ENCODE data around the gene RNF157. TPM values are rescaled to one million over a fixed set of nuclear protein-coding genes. Genes with fewer than 3 reads are reported as not detected.

RNF157 gene
- total and polyA plus RNA-seq, 2 of the 13 experiments (the other 11 are each of a cell fraction or from before 2014, with no cell fraction given), result 0.44 to 1.5 TPM

DNA sequence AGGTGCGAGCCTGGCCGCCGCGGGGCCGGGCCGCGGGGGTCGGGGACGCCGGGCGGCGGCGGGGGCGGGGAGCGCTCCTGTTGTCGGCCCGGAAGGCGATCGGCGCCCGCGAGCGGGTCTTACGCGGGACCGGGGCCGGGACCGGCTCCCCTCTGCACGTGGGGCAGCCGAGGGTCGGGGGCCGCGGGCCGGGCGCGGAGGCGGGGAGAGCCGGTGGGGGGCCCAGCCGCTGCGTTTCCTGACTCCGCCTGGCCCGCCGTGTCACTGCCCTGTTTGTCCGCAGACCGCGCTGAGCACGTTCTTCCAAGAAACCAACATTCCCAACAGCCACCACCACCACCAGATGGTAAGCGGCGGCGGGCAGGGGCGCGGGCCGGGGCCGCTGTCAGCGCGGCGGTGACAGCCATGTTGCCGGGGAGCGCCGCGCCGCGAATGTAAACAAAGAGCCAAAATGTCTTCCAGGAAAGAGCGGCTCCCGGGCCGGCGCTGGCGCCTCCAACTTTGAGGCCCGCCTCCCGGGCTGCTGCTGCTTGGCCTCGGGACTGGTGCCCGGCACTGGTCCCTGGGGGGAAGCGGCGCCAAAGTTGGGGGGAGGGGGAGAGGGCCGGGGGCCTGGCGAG lies 25.4 kb upstream of the RNF157 start (continued):
- TF ChIP-seq, protein P1, sequence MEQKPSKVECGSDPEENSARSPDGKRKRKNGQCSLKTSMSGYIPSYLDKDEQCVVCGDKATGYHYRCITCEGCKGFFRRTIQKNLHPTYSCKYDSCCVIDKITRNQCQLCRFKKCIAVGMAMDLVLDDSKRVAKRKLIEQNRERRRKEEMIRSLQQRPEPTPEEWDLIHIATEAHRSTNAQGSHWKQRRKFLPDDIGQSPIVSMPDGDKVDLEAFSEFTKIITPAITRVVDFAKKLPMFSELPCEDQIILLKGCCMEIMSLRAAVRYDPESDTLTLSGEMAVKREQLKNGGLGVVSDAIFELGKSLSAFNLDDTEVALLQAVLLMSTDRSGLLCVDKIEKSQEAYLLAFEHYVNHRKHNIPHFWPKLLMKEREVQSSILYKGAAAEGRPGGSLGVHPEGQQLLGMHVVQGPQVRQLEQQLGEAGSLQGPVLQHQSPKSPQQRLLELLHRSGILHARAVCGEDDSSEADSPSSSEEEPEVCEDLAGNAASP (CRISPR knock-in tag; IDR thresholded peaks at IDR 0.05; ENCODE audit: borderline replicate concordance), result 0 out of 2 replicates have a peak, but pooled peaks have one; percentile 7
- TF ChIP-seq, protein P2, sequence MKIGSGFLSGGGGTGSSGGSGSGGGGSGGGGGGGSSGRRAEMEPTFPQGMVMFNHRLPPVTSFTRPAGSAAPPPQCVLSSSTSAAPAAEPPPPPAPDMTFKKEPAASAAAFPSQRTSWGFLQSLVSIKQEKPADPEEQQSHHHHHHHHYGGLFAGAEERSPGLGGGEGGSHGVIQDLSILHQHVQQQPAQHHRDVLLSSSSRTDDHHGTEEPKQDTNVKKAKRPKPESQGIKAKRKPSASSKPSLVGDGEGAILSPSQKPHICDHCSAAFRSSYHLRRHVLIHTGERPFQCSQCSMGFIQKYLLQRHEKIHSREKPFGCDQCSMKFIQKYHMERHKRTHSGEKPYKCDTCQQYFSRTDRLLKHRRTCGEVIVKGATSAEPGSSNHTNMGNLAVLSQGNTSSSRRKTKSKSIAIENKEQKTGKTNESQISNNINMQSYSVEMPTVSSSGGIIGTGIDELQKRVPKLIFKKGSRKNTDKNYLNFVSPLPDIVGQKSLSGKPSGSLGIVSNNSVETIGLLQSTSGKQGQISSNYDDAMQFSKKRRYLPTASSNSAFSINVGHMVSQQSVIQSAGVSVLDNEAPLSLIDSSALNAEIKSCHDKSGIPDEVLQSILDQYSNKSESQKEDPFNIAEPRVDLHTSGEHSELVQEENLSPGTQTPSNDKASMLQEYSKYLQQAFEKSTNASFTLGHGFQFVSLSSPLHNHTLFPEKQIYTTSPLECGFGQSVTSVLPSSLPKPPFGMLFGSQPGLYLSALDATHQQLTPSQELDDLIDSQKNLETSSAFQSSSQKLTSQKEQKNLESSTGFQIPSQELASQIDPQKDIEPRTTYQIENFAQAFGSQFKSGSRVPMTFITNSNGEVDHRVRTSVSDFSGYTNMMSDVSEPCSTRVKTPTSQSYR (CRISPR knock-in tag; IDR thresholded peaks at IDR 0.05; ENCODE audit: borderline replicate concordance), result no peak
- TF ChIP-seq SKI (IDR thresholded peaks at IDR 0.05; ENCODE audit: partially characterized antibody) (peak; percentile 30), GFI1 (CRISPR knock-in tag; IDR thresholded peaks at IDR 0.05; ENCODE audit: borderline replicate concordance) (no peak), RXRA (CRISPR knock-in tag; IDR thresholded peaks at IDR 0.05) (peak; percentile 26; the same call in 1 of the 2 replicates), ZNF558 (CRISPR knock-in tag; IDR thresholded peaks at IDR 0.05; ENCODE audit: borderline replicate concordance) (no peak), ZNF292 (CRISPR knock-in tag; IDR thresholded peaks at IDR 0.05; ENCODE audit: borderline replicate concordance, low read depth) (no peak), TAF1 (CRISPR knock-in tag; IDR thresholded peaks at IDR 0.05) (peak; percentile 58; the same call in 1 of the 2 replicates), TCF7L2 (IDR thresholded peaks at IDR 0.05; ENCODE audit: low read depth, low read length) (no peak), ZFAT (CRISPR knock-in tag; conservative IDR thresholded peaks at IDR 0.05) (no peak), DNMT1 (CRISPR knock-in tag; IDR thresholded peaks at IDR 0.05) (no peak), ATF1 (CRISPR knock-in tag; IDR thresholded peaks at IDR 0.05) (no peak), SP140L (CRISPR knock-in tag; IDR thresholded peaks at IDR 0.05; ENCODE audit: borderline replicate concordance) (no peak), MXD4 (CRISPR knock-in tag; IDR thresholded peaks at IDR 0.05) (peak; percentile 81), ZNF350 (CRISPR knock-in tag; IDR thresholded peaks at IDR 0.05; ENCODE audit: borderline replicate concordance, low read depth) (no peak), ZNF777 (CRISPR knock-in tag; IDR thresholded peaks at IDR 0.05) (no peak), ZNF333 (CRISPR knock-in tag; IDR thresholded peaks at IDR 0.05; ENCODE audit: borderline replicate concordance) (0 out of 2 replicates have a peak, but pooled peaks have one; percentile 20), ARNT2 (CRISPR knock-in tag; IDR thresholded peaks at IDR 0.05; ENCODE audit: low read depth) (peak; percentile 50; the same call in 1 of the 2 replicates), NR2F1 (CRISPR knock-in tag; IDR thresholded peaks at IDR 0.05) (no peak), NKX3-1 (CRISPR knock-in tag; IDR thresholded peaks at IDR 0.05) (no peak), ONECUT2 (CRISPR knock-in tag; IDR thresholded peaks at IDR 0.05) (no peak)
- TF ChIP-seq, protein P3, sequence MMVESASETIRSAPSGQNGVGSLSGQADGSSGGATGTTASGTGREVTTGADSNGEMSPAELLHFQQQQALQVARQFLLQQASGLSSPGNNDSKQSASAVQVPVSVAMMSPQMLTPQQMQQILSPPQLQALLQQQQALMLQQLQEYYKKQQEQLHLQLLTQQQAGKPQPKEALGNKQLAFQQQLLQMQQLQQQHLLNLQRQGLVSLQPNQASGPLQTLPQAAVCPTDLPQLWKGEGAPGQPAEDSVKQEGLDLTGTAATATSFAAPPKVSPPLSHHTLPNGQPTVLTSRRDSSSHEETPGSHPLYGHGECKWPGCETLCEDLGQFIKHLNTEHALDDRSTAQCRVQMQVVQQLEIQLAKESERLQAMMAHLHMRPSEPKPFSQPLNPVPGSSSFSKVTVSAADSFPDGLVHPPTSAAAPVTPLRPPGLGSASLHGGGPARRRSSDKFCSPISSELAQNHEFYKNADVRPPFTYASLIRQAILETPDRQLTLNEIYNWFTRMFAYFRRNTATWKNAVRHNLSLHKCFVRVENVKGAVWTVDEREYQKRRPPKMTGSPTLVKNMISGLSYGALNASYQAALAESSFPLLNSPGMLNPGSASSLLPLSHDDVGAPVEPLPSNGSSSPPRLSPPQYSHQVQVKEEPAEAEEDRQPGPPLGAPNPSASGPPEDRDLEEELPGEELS (CRISPR knock-in tag; IDR thresholded peaks at IDR 0.05), result no peak
- TF ChIP-seq, protein P4, sequence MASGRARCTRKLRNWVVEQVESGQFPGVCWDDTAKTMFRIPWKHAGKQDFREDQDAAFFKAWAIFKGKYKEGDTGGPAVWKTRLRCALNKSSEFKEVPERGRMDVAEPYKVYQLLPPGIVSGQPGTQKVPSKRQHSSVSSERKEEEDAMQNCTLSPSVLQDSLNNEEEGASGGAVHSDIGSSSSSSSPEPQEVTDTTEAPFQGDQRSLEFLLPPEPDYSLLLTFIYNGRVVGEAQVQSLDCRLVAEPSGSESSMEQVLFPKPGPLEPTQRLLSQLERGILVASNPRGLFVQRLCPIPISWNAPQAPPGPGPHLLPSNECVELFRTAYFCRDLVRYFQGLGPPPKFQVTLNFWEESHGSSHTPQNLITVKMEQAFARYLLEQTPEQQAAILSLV (CRISPR knock-in tag; IDR thresholded peaks at IDR 0.05; ENCODE audit: borderline replicate concordance), result peak; percentile 80; the same call in 1 of the 2 replicates
